Fibroblast of skin of left quadriceps (primary cell): Measurements from ENCODE around the gene L1CAM.
A peak's percentile ranks its signal among the peaks of the same experiment; 100 is the strongest.

Experiments
- DNase-seq, 2 experiments: peaks; one replicate each; pipeline ENCODE4 v3.0.0-alpha.2; 2013; ENCODE audit warnings: low read depth in 2 of 2

L1CAM gene

GRCh38 chrX:153875391-153876111 lies 10.4 kb downstream of the L1CAM start:
- DNase-seq, result peak in 1 of 2 experiments; percentile 3

DNA sequence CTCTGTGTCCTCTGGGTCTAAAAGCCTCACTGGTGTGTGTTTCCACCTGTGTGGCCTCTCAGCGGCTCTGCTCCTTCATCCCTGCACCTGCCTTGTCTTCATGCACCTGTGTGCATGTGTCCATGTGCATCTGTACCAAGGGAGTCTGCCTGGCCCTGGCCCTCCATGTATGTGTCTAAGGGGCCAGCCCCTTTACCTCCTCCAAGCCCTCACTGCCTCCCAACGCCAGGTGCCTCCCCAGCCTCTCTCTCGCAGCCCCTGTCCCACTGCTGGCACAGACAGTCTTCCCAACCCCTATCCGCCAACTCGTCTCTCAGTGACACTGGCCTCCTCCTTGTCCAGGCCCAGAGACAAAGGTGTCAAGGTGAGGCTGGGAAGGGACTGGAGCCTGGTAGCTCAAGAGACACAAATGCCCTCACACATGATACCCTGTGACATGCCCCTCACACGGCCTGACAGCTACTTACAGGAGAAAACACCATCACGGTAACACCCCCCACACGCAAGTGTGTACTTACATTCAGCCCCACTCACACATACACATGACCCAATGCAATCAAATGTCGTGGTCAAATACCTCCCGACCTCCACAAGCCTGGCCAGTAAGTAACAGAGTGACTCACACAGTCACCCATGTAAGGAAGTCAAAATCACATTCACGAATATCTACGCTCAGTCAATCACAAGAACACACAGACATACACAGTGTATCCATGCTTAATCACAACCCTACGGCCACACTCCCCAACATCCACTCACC lies 11.4 kb downstream of the L1CAM start:
- no peak for DNase-seq

DNA sequence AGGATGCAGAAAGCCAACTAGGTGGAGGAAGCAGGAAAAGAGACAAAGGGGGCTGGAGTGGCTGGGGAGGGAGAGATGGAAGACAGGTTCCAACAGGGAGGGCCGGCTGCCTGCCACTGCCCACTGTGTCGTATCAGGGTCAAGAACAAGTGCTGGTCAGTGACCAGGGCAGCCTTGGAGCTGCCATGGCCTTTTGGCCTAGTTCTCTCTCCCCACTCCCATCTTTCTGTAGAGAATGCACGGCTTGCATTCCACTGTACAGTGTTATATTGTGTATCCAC lies 11.9 kb downstream of the L1CAM start:
- DNase-seq, result no peak

DNA sequence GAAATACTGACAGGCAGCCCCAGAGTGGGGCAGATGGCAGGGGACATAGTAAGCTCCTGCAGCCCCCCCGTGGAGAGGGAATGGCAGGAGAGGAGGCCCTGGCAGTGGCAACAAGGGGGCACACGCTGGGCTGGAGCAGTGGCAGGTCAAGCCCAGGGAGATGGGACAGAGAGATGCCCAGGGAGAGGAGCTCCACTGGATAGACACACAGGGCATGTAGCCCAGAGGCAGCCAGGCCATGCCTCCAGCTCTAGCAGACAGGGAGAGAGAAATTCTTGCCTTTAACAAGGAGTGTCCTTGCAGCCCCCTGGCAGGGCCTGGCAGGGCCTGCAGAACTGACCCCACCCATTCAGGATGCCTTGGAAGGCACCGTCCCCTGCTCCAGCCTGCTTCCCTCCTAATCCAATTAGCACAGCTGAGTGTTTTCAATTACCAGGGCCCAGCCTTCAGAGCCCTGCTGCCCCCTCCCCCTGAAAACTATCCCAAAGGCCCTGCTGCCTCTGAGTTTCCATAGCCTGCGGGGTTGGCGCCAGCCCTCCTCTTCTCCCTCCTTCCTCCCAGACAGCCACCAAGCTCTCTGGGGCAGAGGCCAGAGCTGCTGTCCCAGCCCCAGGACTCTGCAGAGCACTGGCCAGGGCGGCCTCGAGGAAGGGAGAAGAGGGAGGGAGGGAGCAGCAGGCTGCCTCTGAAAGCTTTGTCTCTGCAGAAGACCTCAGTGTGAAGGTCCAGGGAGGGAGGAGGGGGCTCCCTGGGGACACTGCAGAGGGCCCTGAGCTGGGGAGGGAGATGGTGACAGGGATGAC lies 12.5 kb downstream of the L1CAM start:
- no peak for DNase-seq

DNA sequence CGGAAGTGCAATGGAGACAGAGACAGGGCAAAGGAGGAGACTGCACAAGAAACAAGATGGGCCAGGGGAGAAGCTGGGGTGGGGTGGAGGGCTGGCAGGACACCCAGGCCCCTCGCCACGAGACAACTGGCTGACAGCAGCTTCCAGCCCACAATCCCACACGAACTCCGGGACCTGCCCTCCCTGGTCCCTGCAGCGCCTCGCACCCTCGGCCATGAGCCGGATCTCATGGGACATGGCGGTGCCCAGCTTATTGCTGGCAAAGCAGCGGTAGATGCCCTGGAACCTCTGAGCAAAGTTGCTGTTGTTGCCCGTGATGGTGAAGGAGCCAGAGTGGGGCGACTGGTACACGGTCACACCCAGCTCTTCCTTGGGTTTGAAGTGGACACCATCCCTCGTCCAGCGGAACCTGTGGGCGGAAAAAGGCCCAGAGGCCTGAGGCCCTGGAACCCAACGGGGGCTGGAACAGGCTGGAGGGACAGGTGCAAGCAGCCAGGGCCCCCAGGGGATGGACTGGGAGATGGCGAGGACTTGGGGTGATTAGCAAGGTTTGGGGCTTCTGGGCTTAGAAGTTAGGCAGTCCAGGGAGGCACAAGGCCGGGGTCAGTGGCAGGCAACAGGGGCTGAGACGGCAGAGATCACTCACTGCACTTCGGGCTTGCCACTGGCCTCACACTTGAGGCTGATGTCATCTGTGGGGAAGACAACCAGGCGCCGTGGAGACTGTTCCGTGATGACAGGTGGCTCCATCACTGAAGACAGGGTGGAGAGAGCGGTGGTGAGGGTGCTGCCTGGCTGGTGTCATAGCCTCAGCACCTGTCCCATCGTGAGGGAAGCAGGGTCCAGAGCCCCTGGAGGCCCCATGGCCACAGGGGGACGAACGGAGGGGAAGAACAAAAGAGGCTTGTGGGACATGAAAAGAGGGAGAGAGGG lies 13.8 kb downstream of the L1CAM start:
- DNase-seq, result no peak

GRCh38 chrX:153871451-153871850 lies 14.5 kb downstream of the L1CAM start:
- no peak for DNase-seq

DNA sequence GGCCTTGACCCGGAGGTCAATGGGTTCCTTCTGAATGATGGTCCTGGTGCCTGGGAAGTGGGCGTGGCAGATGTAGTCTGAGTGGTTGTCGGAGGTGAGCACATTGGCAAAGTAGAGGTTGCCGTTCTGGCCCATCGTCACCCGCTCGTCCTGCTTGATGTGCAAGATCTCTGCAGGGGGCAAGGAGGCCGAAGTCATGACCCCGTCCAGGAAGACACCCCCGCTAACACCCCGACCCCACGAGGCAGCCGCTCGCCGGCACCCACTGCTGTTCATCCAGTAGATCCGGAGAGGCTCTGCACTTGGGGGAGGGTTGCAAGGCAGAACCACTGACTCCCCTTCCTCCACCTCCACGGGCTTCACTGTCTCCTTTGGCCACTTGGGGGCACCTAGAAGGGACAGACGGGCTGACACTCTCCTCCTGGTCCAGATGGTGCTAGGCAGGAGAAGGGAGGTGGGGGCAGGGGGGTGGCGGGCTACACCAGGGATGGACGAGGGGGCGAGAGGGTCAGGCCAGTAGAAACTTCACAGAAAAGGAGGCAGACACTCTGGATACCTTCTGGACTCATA lies 15.1 kb downstream of the L1CAM start:
- no peak for DNase-seq

- DNase-seq, result no peak
Observed at GRCh38 chrX:153870288-153870690, 15.7 kb downstream of the L1CAM start.

GRCh38 chrX:153869473-153870287 lies 16.3 kb downstream of the L1CAM start:
- no peak for DNase-seq

- no peak for DNase-seq
Observed at GRCh38 chrX:153868576-153869472, 17.1 kb downstream of the L1CAM start.

GRCh38 chrX:153867671-153868070 lies 18.3 kb downstream of the L1CAM start:
- DNase-seq, result no peak

DNA sequence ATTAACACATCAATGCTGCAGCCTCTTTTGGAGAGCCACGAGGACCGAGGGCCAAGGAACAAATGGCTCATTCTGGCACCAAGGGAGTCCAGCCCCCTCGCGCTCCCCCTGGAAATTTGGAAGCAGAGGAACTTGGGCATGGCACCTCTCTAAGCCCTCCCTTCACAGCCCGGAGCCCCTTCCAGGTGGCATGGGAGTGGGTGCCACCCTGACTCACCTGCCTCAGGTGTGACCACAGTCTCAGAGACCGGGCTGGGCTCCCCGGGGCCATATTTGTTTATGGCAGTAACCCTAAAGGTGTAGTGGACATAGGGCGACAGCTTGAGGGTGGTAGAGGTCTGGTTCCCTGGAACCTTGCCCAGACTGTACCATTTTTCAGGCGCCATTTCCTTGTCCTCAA lies 18.8 kb downstream of the L1CAM start:
- DNase-seq, result no peak

DNA sequence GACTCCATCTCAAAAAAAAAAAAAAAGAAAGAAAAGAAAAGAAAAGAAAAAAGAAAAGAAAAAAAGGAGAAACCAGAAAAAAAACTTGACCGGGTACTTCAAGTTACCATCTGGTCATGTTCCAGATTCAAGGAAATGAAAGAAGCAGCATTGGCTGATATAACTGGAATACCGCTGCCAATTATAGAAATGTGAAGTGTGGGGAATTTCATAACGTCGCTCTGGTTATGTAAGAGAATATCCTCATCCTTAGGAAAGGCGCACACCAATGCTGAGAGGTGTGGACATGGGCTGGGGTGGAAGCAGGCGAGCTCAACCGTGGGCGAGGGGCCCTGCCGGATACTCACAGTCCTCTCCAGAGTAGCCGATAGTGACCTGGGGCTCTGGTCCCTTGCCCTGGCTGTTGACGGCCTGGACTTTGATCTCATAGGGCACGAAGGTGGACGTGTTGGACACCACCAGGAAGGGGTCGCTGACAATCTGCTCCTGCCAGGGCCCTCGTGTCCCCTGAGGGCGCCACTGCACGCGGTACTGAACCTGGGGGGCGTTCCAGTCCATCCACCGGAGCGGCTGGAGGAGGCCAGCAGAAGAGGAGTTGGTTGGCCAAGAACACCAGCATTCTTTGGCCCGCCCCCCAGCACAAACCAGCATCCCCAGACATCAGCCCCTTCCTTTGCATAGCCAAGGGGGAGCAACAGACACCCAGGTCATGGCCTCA lies 19.5 kb downstream of the L1CAM start:
- DNase-seq, result no peak

DNA sequence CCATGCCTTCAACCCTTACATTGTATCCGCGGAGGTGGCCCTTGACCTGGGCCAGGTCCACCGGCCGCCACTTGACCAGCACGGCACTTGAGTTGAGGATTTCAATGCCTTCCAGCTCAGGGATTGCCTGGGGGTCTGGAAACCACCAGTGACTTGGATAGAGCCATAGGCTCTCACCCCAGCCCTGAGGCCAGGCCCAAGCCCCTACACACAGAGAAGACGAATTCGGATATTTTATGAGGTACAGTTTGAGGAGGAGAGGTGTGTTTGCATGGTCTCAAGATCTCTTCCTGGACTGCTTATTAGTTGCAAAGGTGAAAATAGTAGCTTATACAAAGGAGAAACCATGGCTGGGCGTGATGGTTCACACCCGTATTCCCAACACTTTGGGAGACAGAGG lies 20.3 kb downstream of the L1CAM start:
- DNase-seq, result no peak

DNA sequence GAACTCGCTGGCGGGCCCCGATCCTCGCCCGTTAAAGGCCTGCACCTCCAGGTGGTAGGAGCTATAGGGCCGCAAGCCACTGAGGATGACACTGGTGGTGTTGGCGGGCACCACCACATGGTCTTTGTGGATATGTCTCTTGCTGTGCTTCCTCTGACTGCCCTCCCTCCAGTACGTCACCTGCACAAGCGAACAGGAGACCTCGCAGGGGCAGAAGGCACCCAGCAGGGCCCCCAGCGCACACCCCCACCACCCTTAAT lies 20.7 kb downstream of the L1CAM start:
- DNase-seq, result no peak

DNA sequence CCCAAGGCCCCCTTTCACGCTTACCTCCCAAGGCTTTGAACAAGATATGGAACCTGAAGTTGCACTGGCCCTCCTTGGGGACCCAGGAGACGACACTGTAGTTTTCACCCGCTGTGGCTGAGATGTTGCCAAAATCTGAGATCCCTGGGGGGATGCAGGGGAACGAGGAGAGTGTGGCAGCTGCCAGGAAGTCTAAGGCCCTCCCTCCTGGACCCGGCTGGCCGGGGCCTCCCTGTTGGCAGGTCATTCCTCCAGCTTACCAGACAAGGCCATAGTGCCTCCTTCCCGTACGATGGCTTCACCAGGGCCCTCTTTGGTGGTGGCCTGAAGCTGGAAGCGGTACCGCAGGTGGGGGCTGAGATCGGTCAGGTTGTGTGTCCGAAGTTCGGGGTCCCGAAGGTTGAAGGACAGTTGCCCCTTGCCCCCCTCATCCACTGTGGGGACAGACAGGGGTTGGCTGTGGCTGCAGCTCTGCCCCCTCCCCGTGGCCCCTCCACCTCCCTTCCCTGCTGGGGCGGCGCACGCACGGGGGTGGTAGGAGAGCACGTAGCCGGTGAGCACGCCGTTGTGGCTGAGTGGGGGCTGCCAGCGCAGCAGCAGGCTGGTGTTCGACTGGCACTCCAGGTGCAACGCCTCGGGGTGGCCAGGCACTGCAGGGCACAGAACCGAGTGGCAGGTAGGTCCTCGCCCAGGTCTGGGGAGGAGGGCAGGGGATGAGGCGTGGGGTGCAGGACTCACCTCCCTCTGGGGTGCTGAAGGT lies 21.2 kb downstream of the L1CAM start:
- DNase-seq, result no peak

GRCh38 chrX:153864101-153864500 lies 21.9 kb downstream of the L1CAM start:
- DNase-seq, result no peak

DNA sequence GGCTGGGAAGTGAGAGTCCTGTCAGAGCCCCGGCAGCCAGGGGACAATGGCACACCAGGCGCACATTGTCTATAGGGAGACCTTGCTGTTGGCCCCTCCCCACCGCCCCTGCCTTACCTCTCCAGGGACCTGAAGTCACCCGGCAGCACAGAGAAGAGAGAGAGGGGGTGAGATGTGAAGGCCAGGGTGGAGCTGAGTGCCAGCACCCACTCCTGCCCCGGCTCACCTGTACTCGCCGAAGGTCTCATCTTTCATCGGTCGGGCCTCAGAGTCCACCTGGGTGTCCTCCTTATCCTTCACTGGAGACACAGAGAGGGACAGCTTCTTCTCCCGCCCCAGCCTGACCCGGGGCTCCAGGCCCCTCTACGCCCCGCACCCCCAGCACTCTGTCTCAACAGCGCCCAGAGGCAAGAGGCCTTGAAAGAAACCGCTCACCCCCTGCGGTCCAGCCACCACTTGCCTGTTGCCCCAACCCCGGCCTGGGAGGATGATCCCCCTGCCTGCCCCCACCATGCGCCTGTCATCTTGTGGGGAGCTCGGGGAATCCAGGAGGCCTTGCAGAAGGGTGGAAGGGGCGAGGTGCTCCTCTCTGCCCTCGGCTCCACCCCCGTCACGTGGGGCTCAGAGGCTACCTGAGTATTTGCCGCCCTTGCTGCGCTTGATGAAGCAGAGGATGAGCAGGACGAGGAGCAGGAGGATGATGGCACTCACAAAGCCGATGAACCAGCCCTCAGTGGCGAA lies 22.6 kb downstream of the L1CAM start:
- no peak for DNase-seq
